ENCODE data around the gene ABCF2. TPM values are rescaled to one million over a fixed set of nuclear protein-coding genes. Genes with fewer than 3 reads are reported as not detected.

The ABCF2 gene
- total and polyA plus RNA-seq, 10 of the 15 experiments (the other 5 are each of a cell fraction or from before 2014, with no cell fraction given), result 29.3 to 76.3 (median 57.1) TPM

- ChIA-PET CTCF (interaction anchor here (0.7 to 2.0 kb wide), 2 partner anchors 12 to 43 kb away, joined by 4 to 5 read pairs; no protein-coding TSS in a partner anchor), RAD21 (ENCODE audit: unreplicated experiment) (no interaction called here), SMC1A (ENCODE audit: uncharacterized antibody, unreplicated experiment) (no interaction called here), POLR2A (no interaction called here)
- FAIRE-seq, result no peak
- Histone ChIP-seq H3K4me1 (ENCODE audit: control insufficient read depth, insufficient read depth, low read length) (no peaks in the 10 kb centered on the region), H3K4me3 (no peak within 1 kb of the TSS), H3K36me3 (ENCODE audit: control insufficient read depth in 2 of 2, insufficient read depth in 2 of 2, low read length in 1 of 2) (no peaks in the 10 kb centered on the region), H3K9ac (ENCODE audit: control insufficient read depth, insufficient read depth, low read length) (no peak within 1 kb of the TSS), H3K27ac (ENCODE audit: control insufficient read depth, insufficient read depth) (no peak within 1 kb of the TSS), H4K20me1 (ENCODE audit: control insufficient read depth, insufficient read depth) (no peaks in the 10 kb centered on the region), H3K79me2 (ENCODE audit: control insufficient read depth, insufficient read depth, low read length) (no peaks in the 10 kb centered on the region), H3K9me3 (replicated peaks; ENCODE audit: control insufficient read depth, insufficient read depth, low read length) (no peaks in the 10 kb centered on the region), H3K4me2 (ENCODE audit: control insufficient read depth, insufficient read depth) (peak within 1 kb of the TSS; percentile 47), H2AFZ (ENCODE audit: control insufficient read depth, low read depth, low read length) (peak within 1 kb of the TSS; percentile 13; the same call in 1 of the 2 replicates), H3K27me3 (replicated peaks in 1 of 2; ENCODE audit: control insufficient read depth in 2 of 2, insufficient read depth in 2 of 2, low read length in 1 of 2) (peaks cover 14 to 23% of the 10 kb centered on the region in 2 experiments)
- intact Hi-C loops (cut with micrococcal nuclease; ENCODE audit: unreplicated experiment) (no loop called here), in situ Hi-C loops (cut with MboI) (no loop called here)
- BruUV-seq (replicated peaks), result no TSS peak
- no peak for DNase-seq (ENCODE audit: low read depth, low spot score)
- no peak for TF ChIP-seq ZNF207 (IDR thresholded peaks at IDR 0.05; ENCODE audit: borderline replicate concordance)
- peak; percentile 99 for TF ChIP-seq SUZ12 (IDR thresholded peaks at IDR 0.05; ENCODE audit: unreplicated experiment)
- peak; percentile 16; the same call in 1 of the 3 replicates for ATAC-seq
- 23% methylated on average over 30 of the region's 101 CpGs for WGBS (ENCODE audit: insufficient coverage, insufficient replicate concordance, low lambda C conversion rate, missing lambda C conversion rate)
These were observed 59.6 kb downstream of the ABCF2 start, which contains the start of gene GBX1 for GRCh38 chr7:151167197-151167961. Gene GBX1, minus strand, starts transcription at chr7:151167694. Its CDS starts 146 bp downstream, at chr7:151167548.

DNA sequence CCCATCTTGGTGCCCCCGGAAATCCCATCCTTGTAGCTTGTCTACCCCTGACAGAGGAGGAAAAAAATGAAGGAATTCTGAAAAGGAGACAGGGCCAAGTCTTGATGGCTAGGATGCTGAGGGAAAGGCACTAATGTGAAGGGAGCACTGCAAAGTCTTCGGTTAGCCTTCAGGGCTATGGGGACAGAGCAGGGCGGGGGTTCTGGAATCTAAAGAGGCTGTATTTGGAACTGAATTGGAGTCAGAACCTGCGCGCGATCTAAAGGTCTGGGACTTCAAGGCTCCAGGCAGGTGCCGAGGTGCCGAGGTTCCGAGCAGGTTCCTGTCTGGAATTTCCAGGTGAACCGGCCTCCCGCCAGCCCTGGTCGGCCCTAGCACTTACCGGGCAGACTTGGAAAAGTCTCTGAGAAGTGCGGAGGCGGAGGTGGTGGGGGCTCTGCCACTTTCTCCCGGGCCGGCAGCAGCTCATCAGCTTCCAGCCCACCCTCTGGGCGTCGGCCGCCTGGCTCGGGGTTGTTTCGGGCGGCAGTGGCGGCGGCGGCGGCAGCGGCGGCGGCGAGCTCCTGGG is 60.3 kb downstream of the ABCF2 start:
- POLR2A ChIA-PET, result no interaction called here
- no peak overlapping the region for H3K4me2 ChIP-seq (ENCODE audit: control insufficient read depth, insufficient read depth)

More for the DNA sequence above, 60.3 kb downstream of the ABCF2 start:
- Histone ChIP-seq H3K9me3 (replicated peaks; ENCODE audit: control insufficient read depth, insufficient read depth, low read length) (no peaks in the 10 kb centered on the region), H3K27me3 (replicated peaks in 1 of 2; ENCODE audit: control insufficient read depth in 2 of 2, insufficient read depth in 2 of 2, low read length in 1 of 2) (peaks cover 14 to 21% of the 10 kb centered on the region in 2 experiments), H3K79me2 (ENCODE audit: control insufficient read depth, insufficient read depth, low read length) (no peaks in the 10 kb centered on the region), H3K4me3 (no peak overlapping the region), H3K9ac (ENCODE audit: control insufficient read depth, insufficient read depth, low read length) (no peak overlapping the region), H3K36me3 (ENCODE audit: control insufficient read depth in 2 of 2, insufficient read depth in 2 of 2, low read length in 1 of 2) (no peaks in the 10 kb centered on the region), H4K20me1 (ENCODE audit: control insufficient read depth, insufficient read depth) (no peaks in the 10 kb centered on the region), H3K4me1 (ENCODE audit: control insufficient read depth, insufficient read depth, low read length) (no peaks in the 10 kb centered on the region), H2AFZ (ENCODE audit: control insufficient read depth, low read depth, low read length) (no peak overlapping the region), H3K27ac (ENCODE audit: control insufficient read depth, insufficient read depth) (no peak overlapping the region)
- intact Hi-C loops (cut with micrococcal nuclease; ENCODE audit: unreplicated experiment), result no loop called here
- ATAC-seq, result no peak
- in situ Hi-C loops (cut with MboI), result no loop called here
- no peak for DNase-seq (ENCODE audit: low read depth, low spot score)
- BruUV-seq (replicated peaks), result no TSS peak
- ChIA-PET SMC1A (ENCODE audit: uncharacterized antibody, unreplicated experiment) (no interaction called here), RAD21 (ENCODE audit: unreplicated experiment) (no interaction called here), CTCF (interaction anchor here (1.3 to 2.0 kb wide), 2 partner anchors 9 to 12 kb away, joined by 4 to 5 read pairs; no protein-coding TSS in a partner anchor)
- TF ChIP-seq EZH2 (IDR thresholded peaks at IDR 0.05; ENCODE audit: borderline replicate concordance, control insufficient read depth, low read depth, low read length), result 0 out of 2 replicates have a peak, but pooled peaks have one; percentile 58
- TF ChIP-seq BMI1 (IDR thresholded peaks at IDR 0.05; ENCODE audit: borderline replicate concordance), result no peak
- TF ChIP-seq ZNF24 (IDR thresholded peaks at IDR 0.05), result no peak
- no peak for TF ChIP-seq POLR2AphosphoS2 (IDR thresholded peaks at IDR 0.05; ENCODE audit: low read depth, low read length)
- no peak for TF ChIP-seq REST (IDR thresholded peaks at IDR 0.05; ENCODE audit: low read depth, low read length)
- no peak for TF ChIP-seq ZNF207 (IDR thresholded peaks at IDR 0.05; ENCODE audit: borderline replicate concordance)
- WGBS (ENCODE audit: insufficient coverage, insufficient replicate concordance, low lambda C conversion rate, missing lambda C conversion rate), result 14% methylated on average over 25 of the region's 31 CpGs
- FAIRE-seq, result no peak
